Esophagus muscularis mucosa (tissue), 3 donors: ENCODE measurements around the gene WDR49.

Source experiments
- CTCF ChIP-seq, 3 experiments: fragments of 200-600 bp in 2 of 3; fragments of 450-650 bp in 1 of 3; sonication (generic) in 2 of 3; IDR thresholded peaks; one replicate each; pipeline ENCODE4 v1.5.1; 2017 to 2019; ENCODE audit warnings: antibody characterized with exemption in 3 of 3, mild to moderate bottlenecking in 2 of 3, moderate library complexity in 1 of 3
- EP300 ChIP-seq: sonication (generic); formaldehyde crosslinking; IDR thresholded peaks from one replicate; pipeline ENCODE4 v1.6.1; 2017; ENCODE audit warnings: antibody characterized with exemption

GRCh38 chr3:167559924-167560323 lies 93.8 kb downstream of the WDR49 start:
- TF ChIP-seq CTCF (IDR thresholded peaks at IDR 0.05) (no peak), EP300 (no peak)
